Inferior parietal cortex (tissue), 1 donor: ENCODE measurements around the gene NDRG2.

Experiments
- DNase-seq: peaks from one replicate; pipeline ENCODE4 v3.0.0-alpha.2; 2016; ENCODE audit errors: extremely low spot score

NDRG2 gene

GRCh38 chr14:21024585-21025370, at the start of gene NDRG2:
Gene NDRG2 (minus strand): TSS chr14:21025061. CDS start chr14:21023315, 1,746 bp downstream.
- DNase-seq: no peak

- DNase-seq: no peak
These were observed 49.1 kb upstream of the NDRG2 start for GRCh38 chr14:21073921-21074320.

- no peak for DNase-seq
These were observed 48.0 kb upstream of the NDRG2 start for GRCh38 chr14:21072781-21073339.

- no peak for DNase-seq
These were observed 47.2 kb upstream of the NDRG2 start for GRCh38 chr14:21072031-21072473.

GRCh38 chr14:21071225-21072030, 46.6 kb upstream of the NDRG2 start:
- DNase-seq: peak; percentile 25

GRCh38 chr14:21070610-21071224, 45.9 kb upstream of the NDRG2 start:
- peak; percentile 13 for DNase-seq

GRCh38 chr14:21070083-21070609, 45.3 kb upstream of the NDRG2 start, which contains the start of gene ARHGEF40:
Gene ARHGEF40 (plus strand): TSS chr14:21070304. CDS start chr14:21070397, 93 bp downstream.
- DNase-seq: peak; percentile 45

- DNase-seq: peak; percentile 45
These were observed 44.7 kb upstream of the NDRG2 start for GRCh38 chr14:21069388-21070082.

GRCh38 chr14:21068521-21069387, 43.9 kb upstream of the NDRG2 start:
- DNase-seq: peak; percentile 73

- no peak for DNase-seq
These were observed 42.1 kb upstream of the NDRG2 start for GRCh38 chr14:21066882-21067502.

- no peak for DNase-seq
These were observed 38.6 kb upstream of the NDRG2 start for GRCh38 chr14:21063479-21063878.

- no peak for DNase-seq
These were observed 36.4 kb upstream of the NDRG2 start for GRCh38 chr14:21061347-21061668.

GRCh38 chr14:21060614-21061346, 35.9 kb upstream of the NDRG2 start:
- no peak for DNase-seq

GRCh38 chr14:21059842-21060613, 35.2 kb upstream of the NDRG2 start:
- DNase-seq: no peak

- DNase-seq: no peak
These were observed 34.0 kb upstream of the NDRG2 start for GRCh38 chr14:21058903-21059302.

- DNase-seq: no peak
These were observed 33.2 kb upstream of the NDRG2 start, which contains the start of gene RNASE8 for GRCh38 chr14:21057803-21058675. Gene RNASE8 (plus strand): TSS chr14:21057822. CDS start chr14:21057893, 71 bp downstream.

GRCh38 chr14:21056520-21057163, 31.8 kb upstream of the NDRG2 start:
- no peak for DNase-seq
